WI38 (cell line): ENCODE results near the gene PPARD.
"Not testable (repeated sequence)": the region's sequence is repeated elsewhere in the genome, so short reads cannot be mapped to it uniquely, and the experiment has no call there.

Experiments used
- H3K4me3 ChIP-seq: 2 replicates; pipeline ENCODE4 v1.5.1; 2011; ENCODE audit warnings: low read depth, mild to moderate bottlenecking, control low read depth, low read length
- CTCF ChIP-seq: IDR thresholded peaks from 2 replicates; pipeline ENCODE4 v1.5.1; 2012; ENCODE audit warnings: low read depth, mild to moderate bottlenecking, control low read depth, low read length

PPARD gene

GRCh38 chr6:35388772-35389352 is 46.5 kb downstream of the PPARD start:
- no peak for TF ChIP-seq CTCF
- H3K4me3 ChIP-seq: no peak overlapping the region

GRCh38 chr6:35389386-35389785 is 47.0 kb downstream of the PPARD start:
- not testable (repeated sequence) for H3K4me3 ChIP-seq

GRCh38 chr6:35391240-35391968 is 49.0 kb downstream of the PPARD start:
- H3K4me3 ChIP-seq: no peak overlapping the region
- peak; percentile 16; the same call in 1 of the 2 replicates for TF ChIP-seq CTCF

GRCh38 chr6:35392111-35392702 is 49.8 kb downstream of the PPARD start:
- no peak overlapping the region for H3K4me3 ChIP-seq
- no peak for TF ChIP-seq CTCF

GRCh38 chr6:35392773-35393672 is 50.7 kb downstream of the PPARD start:
- no peak overlapping the region for H3K4me3 ChIP-seq
- TF ChIP-seq CTCF: no peak

GRCh38 chr6:35396991-35397390 is 54.6 kb downstream of the PPARD start:
- no peak for TF ChIP-seq CTCF
- no peak overlapping the region for H3K4me3 ChIP-seq

- H3K4me3 ChIP-seq: no peak overlapping the region
- no peak for TF ChIP-seq CTCF
These were observed 55.6 kb downstream of the PPARD start for GRCh38 chr6:35397806-35398418.
